ENCODE data around the gene VPS4A.

VPS4A gene

GRCh38 chr16:69273009-69273408, 38.1 kb upstream of the VPS4A start:
- TF ChIP-seq, protein P1, sequence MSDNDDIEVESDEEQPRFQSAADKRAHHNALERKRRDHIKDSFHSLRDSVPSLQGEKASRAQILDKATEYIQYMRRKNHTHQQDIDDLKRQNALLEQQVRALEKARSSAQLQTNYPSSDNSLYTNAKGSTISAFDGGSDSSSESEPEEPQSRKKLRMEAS (IDR thresholded peaks at IDR 0.05) = no peak
- no peak for TF ChIP-seq EP300 (IDR thresholded peaks at IDR 0.05; ENCODE audit: borderline replicate concordance)
- no peak for TF ChIP-seq TAF1 (IDR thresholded peaks at IDR 0.05; ENCODE audit: low read depth)
- no peak for TF ChIP-seq TEAD4 (IDR thresholded peaks at IDR 0.05)
- no peak for TF ChIP-seq RAD21 (IDR thresholded peaks at IDR 0.05; ENCODE audit: low read depth)
- TF ChIP-seq YY1 (IDR thresholded peaks at IDR 0.05; ENCODE audit: low read depth) = no peak
- no peak for TF ChIP-seq CEBPB (IDR thresholded peaks at IDR 0.05)
- no peak for TF ChIP-seq NFIC (IDR thresholded peaks at IDR 0.05)

GRCh38 chr16:69274699-69275235, 36.4 kb upstream of the VPS4A start:
- TF ChIP-seq TCF12 (IDR thresholded peaks at IDR 0.05; ENCODE audit: low read depth) (no peak), RAD21 (IDR thresholded peaks at IDR 0.05; ENCODE audit: low read depth) (no peak), ZBTB7A (IDR thresholded peaks at IDR 0.05; ENCODE audit: low read depth) (no peak), EGR1 (IDR thresholded peaks at IDR 0.05) (no peak), EP300 (IDR thresholded peaks at IDR 0.05; ENCODE audit: borderline replicate concordance) (no peak), REST (IDR thresholded peaks at IDR 0.05; ENCODE audit: low read depth) (no peak), TAF1 (IDR thresholded peaks at IDR 0.05; ENCODE audit: low read depth) (no peak), CEBPB (IDR thresholded peaks at IDR 0.05) (no peak), CREB1 (IDR thresholded peaks at IDR 0.05; ENCODE audit: low read depth) (no peak), NFIC (IDR thresholded peaks at IDR 0.05) (no peak)
- TF ChIP-seq, protein P1 (IDR thresholded peaks at IDR 0.05) = no peak
- TF ChIP-seq, protein P2, sequence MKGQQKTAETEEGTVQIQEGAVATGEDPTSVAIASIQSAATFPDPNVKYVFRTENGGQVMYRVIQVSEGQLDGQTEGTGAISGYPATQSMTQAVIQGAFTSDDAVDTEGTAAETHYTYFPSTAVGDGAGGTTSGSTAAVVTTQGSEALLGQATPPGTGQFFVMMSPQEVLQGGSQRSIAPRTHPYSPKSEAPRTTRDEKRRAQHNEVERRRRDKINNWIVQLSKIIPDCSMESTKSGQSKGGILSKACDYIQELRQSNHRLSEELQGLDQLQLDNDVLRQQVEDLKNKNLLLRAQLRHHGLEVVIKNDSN (IDR thresholded peaks at IDR 0.05) = no peak

- TF ChIP-seq EGR1 (IDR thresholded peaks at IDR 0.05) (no peak), TCF12 (IDR thresholded peaks at IDR 0.05; ENCODE audit: low read depth) (no peak), TAF1 (IDR thresholded peaks at IDR 0.05; ENCODE audit: low read depth) (no peak), ZBTB7A (IDR thresholded peaks at IDR 0.05; ENCODE audit: low read depth) (no peak), FOXM1 (IDR thresholded peaks at IDR 0.05; ENCODE audit: borderline replicate concordance, low read depth) (no peak), CEBPB (IDR thresholded peaks at IDR 0.05) (no peak), EP300 (IDR thresholded peaks at IDR 0.05; ENCODE audit: borderline replicate concordance) (no peak), YY1 (IDR thresholded peaks at IDR 0.05; ENCODE audit: low read depth) (no peak), RAD21 (IDR thresholded peaks at IDR 0.05; ENCODE audit: low read depth) (no peak)
- TF ChIP-seq, protein P2 (IDR thresholded peaks at IDR 0.05) = no peak
These were observed 34.7 kb upstream of the VPS4A start for GRCh38 chr16:69276148-69277115.

DNA sequence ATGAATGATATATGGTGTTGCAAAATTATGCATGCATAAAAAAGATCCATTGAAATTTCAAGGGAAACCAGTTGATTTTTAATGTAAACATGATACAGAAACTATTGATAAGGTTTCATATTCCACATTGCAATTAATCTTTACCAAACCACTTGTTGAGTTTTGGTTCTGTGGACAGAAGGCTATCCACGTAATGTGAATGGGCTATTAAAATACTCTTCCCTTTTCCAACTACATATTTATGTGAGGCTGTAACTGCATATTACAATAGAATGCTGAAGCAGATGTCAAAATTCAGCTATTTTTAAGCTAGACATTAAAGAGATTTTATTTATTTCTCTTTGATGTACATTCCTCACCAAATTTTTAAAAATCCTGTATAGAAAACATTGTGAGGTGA, 33.7 kb upstream of the VPS4A start:
- no peak for TF ChIP-seq ZBTB7A (IDR thresholded peaks at IDR 0.05; ENCODE audit: low read depth)
- no peak for TF ChIP-seq TCF12 (IDR thresholded peaks at IDR 0.05; ENCODE audit: low read depth)

DNA sequence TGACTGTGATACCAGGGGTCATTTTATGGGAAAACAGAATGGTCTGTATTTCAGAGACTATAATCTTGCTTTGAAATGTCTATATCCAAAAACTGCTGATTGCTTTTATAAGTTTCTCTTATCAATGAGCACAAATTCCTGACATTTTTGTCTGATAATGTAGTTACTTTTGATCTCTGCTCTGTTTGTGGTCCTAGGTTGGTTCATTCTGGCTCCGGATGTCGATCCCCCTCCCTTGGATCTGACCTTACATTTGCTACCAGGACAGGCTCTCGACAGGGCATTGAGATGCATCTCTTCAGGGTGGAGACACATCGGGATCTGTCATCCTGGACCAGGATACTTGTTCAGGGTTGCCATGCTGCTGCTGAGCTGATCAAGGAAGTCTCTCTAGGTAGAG, 27.3 kb upstream of the VPS4A start:
- TF ChIP-seq YY1 (IDR thresholded peaks at IDR 0.05; ENCODE audit: low read depth) (no peak), TCF12 (IDR thresholded peaks at IDR 0.05; ENCODE audit: low read depth) (no peak), REST (IDR thresholded peaks at IDR 0.05; ENCODE audit: low read depth) (no peak), TAF1 (IDR thresholded peaks at IDR 0.05; ENCODE audit: low read depth) (no peak), CREB1 (IDR thresholded peaks at IDR 0.05; ENCODE audit: low read depth) (no peak), EP300 (IDR thresholded peaks at IDR 0.05; ENCODE audit: borderline replicate concordance) (no peak), RAD21 (IDR thresholded peaks at IDR 0.05; ENCODE audit: low read depth) (no peak), FOXM1 (IDR thresholded peaks at IDR 0.05; ENCODE audit: borderline replicate concordance, low read depth) (no peak)
- TF ChIP-seq, protein P1 (IDR thresholded peaks at IDR 0.05) = no peak
